Pancreas (tissue), 10 donors: ENCODE results near the gene UGT2B10. TPM values are rescaled to one million over a fixed set of nuclear protein-coding genes. Genes with fewer than 3 reads are reported as not detected.
A peak's percentile ranks its signal among the peaks of the same experiment; 100 is the strongest.
"Not testable (repeated sequence)": the region's sequence is repeated elsewhere in the genome, so short reads cannot be mapped to it uniquely, and the experiment has no call there.

Experiments used
- ATAC-seq, 4 donors: fragments of 200-7000 bp; cut with Tn5 transposase; one replicate each; pipeline versions ENCODE4 v1.8.0 to v1.9.1; 2020; ENCODE audit warnings: mild to moderate bottlenecking in 4 of 4, moderate library complexity in 4 of 4
- DNase-seq, 6 donors: peaks; one replicate each; pipeline ENCODE4 v3.0.0-alpha.2; 2020
- FAIRE-seq: peaks from 2 replicates; lab custom pipeline; 2012; peaks lifted over from hg19 to GRCh38; lab: Jason Lieb, UNC
- H3K27ac ChIP-seq, 4 donors: fragments of 200-600 bp; sonication (generic); 1 replicate in 3 of 4; 2 replicates in 1 of 4; pipeline versions ENCODE4 v1.5.0 to v1.8.0; 2020
- H3K27me3 ChIP-seq, 4 donors: fragments of 200-600 bp; one replicate each; pipeline ENCODE4 v1.8.0; 2021
- H3K36me3 ChIP-seq, 3 donors: fragments of 200-600 bp; sonication (generic) in 1 of 3; one replicate each; pipeline versions ENCODE4 v1.5.0 to v1.8.0; 2020 to 2021
- H3K4me1 ChIP-seq, 3 donors: fragments of 200-600 bp; one replicate each; pipeline ENCODE4 v1.8.0; 2021
- H3K4me3 ChIP-seq, 4 donors: fragments of 200-600 bp; sonication (generic) in 2 of 4; one replicate each; pipeline versions ENCODE4 v1.5.0 to v1.8.0; 2020 to 2021
- H3K9me3 ChIP-seq, 4 donors: fragments of 200-600 bp; one replicate each; pipeline ENCODE4 v1.8.0; 2021
- WGBS, 2 donors: extraction: QIAGEN DNeasy Blood & Tissue Kit; methylation state at CpG; one replicate each; pipeline ENCODE4 v1.1.7; 2013; 5-methylcytosine and 5-hydroxymethylcytosine counted together
- intact Hi-C, 3 donors: fragments of 100-400 bp; cut with DNase I; formaldehyde crosslinking; loops; one replicate each; pipeline versions ENCODE4 v1.11.1 to v1.14.2; 2022
- polyA plus RNA-seq, 2 donors: library from polyadenylated mRNA; stranded (reverse); fragments of 200-250 nt; gene quantifications; one replicate each; pipeline ENCODE4 v1.2.3, GENCODE V29; 2013
- total RNA-seq, 6 donors: library from RNA; stranded (reverse); fragmentation: NEBNext Ultra II Directional in 4 of 6; extraction: Animal tissue kit (Norgen Biotek cat#: 25700) in 4 of 6; gene quantifications; one replicate each; pipeline versions ENCODE4 v1.2.1 to v1.2.4, GENCODE V29; 2021 to 2023
- TF ChIP-seq, protein P1 (sequence below), 4 donors: fragments of 200-600 bp; sonication (generic) in 3 of 4; IDR thresholded peaks; one replicate each; pipeline versions ENCODE4 v1.5.0 to v1.8.0; 2021; ENCODE audit warnings: antibody characterized with exemption in 4 of 4
- donor health status: healthy with polysubstance abuse.
- donor health status: DM: no; HTN: no; CAD: no; lungs with moderate emphysema.
- donor health status: DM: no; HTN: no; CAD: no.
- donor health status: control.
- donor health status: control.
- donor health status: Bipolar disorder and iron deficiency.
- donor health status: DM: yes; HTN: yes; CAD: no.
- donor health status: DM: no; HTN: no; CAD: no.
- donor health status: DM: no; HTN: no; CAD: no.
- donor health status: DM: yes; HTN: yes; CAD: no.

UGT2B10 gene
- total RNA-seq (under 1 TPM in 1 of 6 donors, not detected in 5; 0.25 TPM), polyA plus RNA-seq (not detected)

DNA sequence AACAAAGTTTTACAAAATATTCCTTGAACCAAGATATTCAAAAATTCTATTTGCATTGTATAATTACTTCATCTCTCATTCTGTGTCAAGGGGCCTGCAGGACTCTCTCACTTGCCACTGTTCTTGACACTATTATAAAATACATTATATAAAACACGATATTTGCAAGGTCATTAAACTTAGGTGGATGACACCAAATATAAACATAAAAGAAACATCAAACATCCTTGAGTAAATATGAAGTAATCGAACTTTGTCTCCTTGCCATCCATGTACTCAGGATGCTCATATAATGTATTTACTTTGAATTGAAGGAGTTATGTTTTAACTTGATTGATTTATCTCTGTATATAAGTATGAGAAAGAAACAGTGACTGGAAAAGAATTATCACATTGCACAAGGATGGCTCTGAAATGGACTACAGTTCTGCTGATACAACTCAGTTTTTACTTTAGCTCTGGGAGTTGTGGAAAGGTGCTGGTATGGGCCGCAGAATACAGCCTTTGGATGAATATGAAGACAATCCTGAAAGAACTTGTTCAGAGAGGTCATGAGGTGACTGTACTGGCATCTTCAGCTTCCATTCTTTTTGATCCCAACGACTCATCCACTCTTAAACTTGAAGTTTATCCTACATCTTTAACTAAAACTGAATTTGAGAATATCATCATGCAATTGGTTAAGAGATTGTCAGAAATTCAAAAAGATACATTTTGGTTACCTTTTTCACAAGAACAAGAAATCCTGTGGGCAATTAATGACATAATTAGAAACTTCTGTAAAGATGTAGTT lies at the start of gene UGT2B10:
TSS of gene UGT2B10 (plus strand) at position 378 of the 793 bp plus-strand sequence. CDS start at position 404, 26 bp downstream.
- H3K36me3 ChIP-seq, H3K9me3 ChIP-seq, H3K4me3 ChIP-seq, DNase-seq, ATAC-seq, H3K27me3 ChIP-seq, intact Hi-C loops, H3K4me1 ChIP-seq, H3K27ac ChIP-seq: not testable (repeated sequence)
- FAIRE-seq: peak; percentile 98
- 60 to 68% methylated on average over 4 of the region's 4 CpGs for WGBS, 2 donors

DNA sequence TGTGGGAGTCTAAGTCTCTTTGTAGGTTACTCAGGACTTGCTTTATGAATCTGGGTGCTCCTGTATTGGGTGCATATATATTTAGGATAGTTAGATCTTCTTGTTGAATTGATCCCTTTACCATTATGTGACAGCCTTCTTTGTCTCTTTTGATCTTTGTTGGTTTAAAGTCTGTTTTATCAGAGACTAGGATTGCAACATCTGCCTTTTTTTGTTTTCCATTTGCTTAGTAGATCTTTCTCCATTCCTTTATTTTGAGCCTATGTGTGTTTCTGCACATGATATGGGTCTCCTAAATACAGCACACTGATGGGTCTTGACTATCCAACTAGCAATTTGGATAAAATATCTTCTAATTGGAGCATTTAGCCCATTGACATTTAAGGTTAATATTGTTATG lies 44.0 kb upstream of the UGT2B10 start:
- H3K4me3 ChIP-seq, H3K36me3 ChIP-seq, intact Hi-C loops, H3K27me3 ChIP-seq, ATAC-seq, H3K27ac ChIP-seq, H3K9me3 ChIP-seq, DNase-seq, FAIRE-seq: not testable (repeated sequence)
- H3K4me1 ChIP-seq: peaks cover 0 to 11% (median 9%) of the 10 kb centered on the region in 3 donors

DNA sequence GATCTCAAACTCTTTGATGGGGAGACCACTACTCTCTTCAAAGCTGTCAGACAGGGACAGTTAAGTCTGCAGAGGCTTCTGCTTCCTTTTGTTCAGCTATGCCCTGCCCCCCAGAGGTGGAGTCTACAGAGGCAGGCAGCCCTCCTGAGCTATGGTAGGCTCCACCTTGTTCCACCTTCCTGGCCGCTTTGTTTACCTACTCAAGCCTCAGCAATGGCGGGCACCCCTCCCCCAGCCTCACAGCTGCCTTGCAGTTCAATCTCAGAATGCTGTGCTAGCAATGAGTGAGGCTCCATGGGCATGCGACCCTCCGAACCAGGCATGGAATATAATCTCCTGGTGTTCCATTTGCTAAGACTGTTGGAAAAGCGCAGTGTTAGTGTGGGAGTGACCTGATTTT lies 42.1 kb upstream of the UGT2B10 start:
- intact Hi-C loops: no loop called here
- H3K27ac ChIP-seq: no peak overlapping the region
- H3K27me3 ChIP-seq: no peaks in the 10 kb centered on the region
- no peaks in the 10 kb centered on the region for H3K9me3 ChIP-seq
- H3K36me3 ChIP-seq: no peaks in the 10 kb centered on the region
- no peak overlapping the region for H3K4me3 ChIP-seq
- ATAC-seq (no peak), DNase-seq (no peak), FAIRE-seq (no peak)
- TF ChIP-seq, protein P1, sequence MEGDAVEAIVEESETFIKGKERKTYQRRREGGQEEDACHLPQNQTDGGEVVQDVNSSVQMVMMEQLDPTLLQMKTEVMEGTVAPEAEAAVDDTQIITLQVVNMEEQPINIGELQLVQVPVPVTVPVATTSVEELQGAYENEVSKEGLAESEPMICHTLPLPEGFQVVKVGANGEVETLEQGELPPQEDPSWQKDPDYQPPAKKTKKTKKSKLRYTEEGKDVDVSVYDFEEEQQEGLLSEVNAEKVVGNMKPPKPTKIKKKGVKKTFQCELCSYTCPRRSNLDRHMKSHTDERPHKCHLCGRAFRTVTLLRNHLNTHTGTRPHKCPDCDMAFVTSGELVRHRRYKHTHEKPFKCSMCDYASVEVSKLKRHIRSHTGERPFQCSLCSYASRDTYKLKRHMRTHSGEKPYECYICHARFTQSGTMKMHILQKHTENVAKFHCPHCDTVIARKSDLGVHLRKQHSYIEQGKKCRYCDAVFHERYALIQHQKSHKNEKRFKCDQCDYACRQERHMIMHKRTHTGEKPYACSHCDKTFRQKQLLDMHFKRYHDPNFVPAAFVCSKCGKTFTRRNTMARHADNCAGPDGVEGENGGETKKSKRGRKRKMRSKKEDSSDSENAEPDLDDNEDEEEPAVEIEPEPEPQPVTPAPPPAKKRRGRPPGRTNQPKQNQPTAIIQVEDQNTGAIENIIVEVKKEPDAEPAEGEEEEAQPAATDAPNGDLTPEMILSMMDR (IDR thresholded peaks at IDR 0.05): no peak
- WGBS, 2 donors: 96% methylated on average over 5 of the region's 5 CpGs
- peaks cover 0 to 11% (median 9%) of the 10 kb centered on the region in 3 donors for H3K4me1 ChIP-seq

DNA sequence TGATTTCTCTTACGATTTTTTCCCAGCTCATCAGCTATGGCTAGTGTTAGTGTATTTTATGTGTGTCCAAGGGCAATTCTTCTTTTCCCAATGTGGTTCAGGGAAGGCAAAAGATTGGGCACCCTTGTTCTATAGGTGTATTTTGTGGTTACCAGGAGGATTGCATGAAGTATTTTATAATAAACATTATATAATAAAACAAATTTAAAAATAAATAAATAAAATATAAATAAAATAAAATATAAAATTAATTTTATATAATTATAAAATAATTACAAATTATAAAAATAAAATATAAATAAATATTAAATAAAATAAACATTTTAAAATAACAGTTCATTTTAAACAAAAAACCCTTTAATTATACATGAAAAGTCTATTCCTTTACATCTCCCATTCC lies 35.6 kb upstream of the UGT2B10 start:
- H3K36me3 ChIP-seq: no peaks in the 10 kb centered on the region
- TF ChIP-seq, protein P1 (IDR thresholded peaks at IDR 0.05): no peak
- H3K4me1 ChIP-seq: peaks cover 0 to 9% (median 3%) of the 10 kb centered on the region in 3 donors
- intact Hi-C loops: no loop called here
- DNase-seq (no peak), FAIRE-seq (peak; percentile 91), ATAC-seq (no peak)
- 45 to 53% methylated on average over 1 of the region's 1 CpG for WGBS, 2 donors
- H3K27ac ChIP-seq: no peak overlapping the region
- H3K27me3 ChIP-seq: no peaks in the 10 kb centered on the region
- no peak overlapping the region for H3K4me3 ChIP-seq
- H3K9me3 ChIP-seq: no peaks in the 10 kb centered on the region

DNA sequence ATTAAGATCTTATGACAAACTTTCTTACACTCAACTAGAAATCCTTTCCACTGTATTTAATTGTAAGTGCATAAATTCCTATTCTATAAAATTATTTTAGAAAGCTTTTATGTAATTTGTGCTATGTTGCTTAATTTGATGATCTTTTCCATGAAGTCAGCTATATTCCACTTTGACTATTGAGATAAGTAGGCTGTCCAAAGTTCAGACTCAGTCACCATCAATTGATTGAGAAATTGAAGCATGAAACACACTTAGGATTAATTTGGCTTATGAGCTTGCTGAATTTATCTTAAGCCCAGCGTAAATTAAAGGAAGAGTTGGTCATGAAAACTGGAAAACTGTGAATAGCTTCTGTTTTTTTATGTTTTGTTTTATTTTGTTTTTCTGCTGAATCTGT lies 18.7 kb upstream of the UGT2B10 start:
- intact Hi-C loops: no loop called here
- WGBS, 2 donors: 30 to 41% methylated on average over 1 of the region's 1 CpG
- FAIRE-seq: peak; percentile 26
- H3K27me3 ChIP-seq: no peaks in the 10 kb centered on the region
- H3K36me3 ChIP-seq: no peaks in the 10 kb centered on the region
- peak in 3 of 4 donors; percentile 37 to 80 (median 65) for ATAC-seq
- H3K27ac ChIP-seq: peak overlapping the region in 2 of 4 donors; percentile 53 to 65
- peaks cover 0 to 25% (median 14%) of the 10 kb centered on the region in 3 donors for H3K4me1 ChIP-seq
- DNase-seq: no peak
- no peaks in the 10 kb centered on the region for H3K9me3 ChIP-seq
- no peak overlapping the region for H3K4me3 ChIP-seq
- TF ChIP-seq, protein P1 (IDR thresholded peaks at IDR 0.05): no peak

DNA sequence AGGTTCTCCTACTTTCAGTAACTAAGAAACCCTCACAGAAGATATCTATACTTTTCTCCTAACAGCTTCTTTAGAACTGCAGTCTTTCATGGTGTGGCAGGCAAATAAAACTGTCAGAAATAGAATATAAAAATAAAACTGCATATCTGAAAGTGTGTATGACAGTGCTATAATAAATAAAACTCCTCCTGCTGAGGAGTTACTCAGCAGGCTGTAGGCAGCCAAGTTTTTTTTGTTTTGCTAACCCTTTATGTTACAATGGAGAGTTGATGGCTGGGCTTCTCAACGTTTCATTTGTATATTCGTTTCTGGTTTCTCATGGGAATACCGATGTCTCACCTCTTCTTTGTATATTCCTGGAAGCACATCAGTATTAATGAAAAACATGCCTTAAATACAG lies 18.2 kb upstream of the UGT2B10 start:
- H3K4me1 ChIP-seq: peaks cover 0 to 25% (median 14%) of the 10 kb centered on the region in 3 donors
- intact Hi-C loops: no loop called here
- TF ChIP-seq, protein P1 (IDR thresholded peaks at IDR 0.05): no peak
- ATAC-seq (peak; percentile 84 to 92 (median 92)), FAIRE-seq (peak; percentile 68), DNase-seq (no peak)
- 25 to 28% methylated on average over 3 of the region's 3 CpGs for WGBS, 2 donors
- H3K9me3 ChIP-seq: no peaks in the 10 kb centered on the region
- no peaks in the 10 kb centered on the region for H3K27me3 ChIP-seq
- H3K36me3 ChIP-seq: no peaks in the 10 kb centered on the region
- H3K4me3 ChIP-seq: no peak overlapping the region
- peak overlapping the region in 2 of 4 donors; percentile 53 to 65 for H3K27ac ChIP-seq
